NCI-H187 (cell line): Measurements from ENCODE around the gene PPP1R1C.
A peak's percentile ranks its signal among the peaks of the same experiment; 100 is the strongest.

Experiments
- DNase-seq, 2 experiments: peaks; one replicate each; lab custom pipeline; 2025; lab: John Stamatoyannopoulos, UW

PPP1R1C gene

GRCh38 chr2:182064019-182064778 lies 78.5 kb downstream of the PPP1R1C start:
- no peak for DNase-seq

DNA sequence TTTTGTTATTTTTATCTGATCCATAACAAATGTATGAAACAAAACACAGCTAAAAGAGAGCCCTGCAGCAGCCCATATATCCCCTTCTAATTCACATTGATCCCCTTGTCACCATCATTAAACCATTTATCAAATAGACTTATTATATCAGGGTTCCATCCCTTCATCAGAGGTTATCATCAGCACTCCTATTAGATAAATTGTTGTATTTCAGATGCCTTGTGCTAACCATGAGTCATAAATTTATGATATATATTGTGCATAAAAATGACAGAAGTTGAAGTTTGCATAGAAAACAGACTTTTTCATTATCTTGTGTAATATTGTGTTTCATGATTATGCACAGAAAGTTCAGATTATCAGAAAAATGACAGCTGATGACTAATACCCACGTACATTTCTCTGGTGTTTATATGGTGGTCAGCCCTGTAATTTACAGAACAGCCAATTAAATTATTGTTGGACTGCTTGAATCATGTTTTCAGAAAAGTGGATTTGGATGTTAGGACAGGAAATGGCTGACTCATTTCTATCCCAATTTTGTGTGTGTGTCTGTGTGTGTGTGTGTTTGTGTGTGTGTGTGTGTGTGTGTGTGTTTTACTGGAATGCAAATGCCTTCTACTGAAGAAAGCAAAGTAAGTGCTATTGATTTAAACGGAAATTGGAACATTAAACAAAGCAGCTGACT lies 80.9 kb downstream of the PPP1R1C start:
- DNase-seq, result no peak

DNA sequence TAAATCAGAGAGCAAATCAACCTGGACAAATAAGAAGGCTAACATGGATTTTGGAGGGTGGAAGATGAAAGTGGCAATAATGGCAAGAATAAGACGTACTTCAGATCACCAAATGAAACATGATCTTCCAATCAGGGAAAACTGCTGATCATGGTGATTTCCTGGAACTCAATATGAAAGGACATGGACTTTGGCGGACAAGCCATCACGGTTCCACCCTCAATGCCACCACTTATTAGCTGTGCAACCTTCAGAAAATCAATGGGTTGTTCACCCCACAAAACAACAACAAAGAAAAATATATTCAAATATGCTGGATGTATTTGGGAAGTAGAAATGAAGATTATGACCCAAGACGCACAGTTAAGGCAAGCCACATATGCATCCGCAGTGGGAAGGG lies 81.7 kb downstream of the PPP1R1C start:
- no peak for DNase-seq

GRCh38 chr2:182068811-182069210 lies 83.2 kb downstream of the PPP1R1C start:
- no peak for DNase-seq

DNA sequence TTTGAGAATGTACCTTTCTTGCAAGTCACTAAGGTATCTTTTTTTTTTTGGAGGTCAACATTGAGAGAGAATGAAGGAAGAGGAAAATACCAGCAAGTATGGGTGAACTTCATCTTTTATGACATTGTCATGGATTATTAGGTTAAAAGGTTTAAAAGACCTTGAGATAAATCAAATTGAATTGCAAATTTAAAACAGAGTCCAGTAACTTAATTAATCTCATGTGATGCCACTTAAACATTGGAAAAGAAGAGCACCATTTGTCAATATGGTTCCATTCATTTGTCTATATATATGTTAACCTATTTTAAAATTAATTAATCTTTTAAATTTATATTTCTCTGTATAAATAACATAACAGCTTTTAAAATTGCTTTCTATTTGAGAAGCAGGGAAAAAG lies 83.8 kb downstream of the PPP1R1C start:
- no peak for DNase-seq

DNA sequence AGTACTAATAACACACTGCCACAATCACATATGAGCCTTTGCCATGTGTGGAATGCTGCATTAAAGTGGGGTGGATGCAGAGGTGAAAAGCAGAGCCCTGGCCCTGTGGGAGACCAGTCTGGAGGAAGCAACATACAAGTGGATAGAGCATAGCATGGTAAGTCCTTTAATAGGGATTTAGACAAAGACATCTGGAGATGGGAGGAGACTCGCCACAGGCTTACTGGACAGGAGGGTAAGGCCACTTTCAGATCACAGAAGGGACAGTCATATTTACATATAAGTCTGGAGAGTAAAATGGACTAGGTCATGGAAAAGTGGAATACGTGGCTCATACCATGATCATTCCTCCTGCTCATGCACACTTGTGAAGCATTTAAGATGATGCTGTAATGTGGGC lies 84.3 kb downstream of the PPP1R1C start:
- DNase-seq, result no peak

GRCh38 chr2:182070736-182071135 lies 85.1 kb downstream of the PPP1R1C start:
- no peak for DNase-seq

GRCh38 chr2:182072861-182073260 lies 87.2 kb downstream of the PPP1R1C start:
- DNase-seq, result no peak

DNA sequence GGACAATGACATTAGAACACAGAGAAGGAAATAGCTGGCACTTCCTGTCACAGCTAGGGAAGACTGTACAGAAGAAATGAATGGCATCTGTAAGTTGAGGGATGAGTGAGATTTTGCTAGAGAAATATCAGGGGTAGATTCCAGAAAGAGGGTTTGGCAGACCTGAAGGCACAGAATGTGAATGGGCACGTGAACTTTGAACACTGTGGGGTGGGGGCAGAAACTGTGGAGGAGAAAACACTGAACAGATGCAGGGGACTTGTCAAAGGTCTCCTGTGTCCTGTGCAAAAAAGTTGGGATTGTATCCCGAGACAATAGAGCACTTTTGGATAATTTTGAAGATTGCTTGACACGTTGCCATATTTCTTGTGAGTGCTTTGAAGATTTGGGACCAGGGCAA lies 88.0 kb downstream of the PPP1R1C start:
- DNase-seq, result no peak

DNA sequence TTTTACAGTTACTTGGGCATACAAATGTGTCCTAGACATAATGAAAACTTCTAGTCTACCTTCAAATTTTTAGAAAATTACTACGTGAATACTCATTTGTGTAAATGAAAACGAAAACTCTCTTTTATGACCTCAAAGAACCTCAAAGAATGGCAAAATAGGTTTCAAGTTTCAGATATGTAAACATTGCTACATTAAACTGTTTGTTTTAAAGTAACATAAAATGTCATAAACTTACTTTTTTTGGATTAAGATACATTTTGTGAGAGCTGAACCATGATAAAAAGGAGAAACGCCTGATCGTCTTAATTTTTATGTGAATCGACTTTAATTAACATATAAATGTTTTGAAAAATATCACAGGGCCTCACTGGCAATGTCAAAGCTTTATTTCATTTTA lies 91.4 kb downstream of the PPP1R1C start:
- no peak for DNase-seq

DNA sequence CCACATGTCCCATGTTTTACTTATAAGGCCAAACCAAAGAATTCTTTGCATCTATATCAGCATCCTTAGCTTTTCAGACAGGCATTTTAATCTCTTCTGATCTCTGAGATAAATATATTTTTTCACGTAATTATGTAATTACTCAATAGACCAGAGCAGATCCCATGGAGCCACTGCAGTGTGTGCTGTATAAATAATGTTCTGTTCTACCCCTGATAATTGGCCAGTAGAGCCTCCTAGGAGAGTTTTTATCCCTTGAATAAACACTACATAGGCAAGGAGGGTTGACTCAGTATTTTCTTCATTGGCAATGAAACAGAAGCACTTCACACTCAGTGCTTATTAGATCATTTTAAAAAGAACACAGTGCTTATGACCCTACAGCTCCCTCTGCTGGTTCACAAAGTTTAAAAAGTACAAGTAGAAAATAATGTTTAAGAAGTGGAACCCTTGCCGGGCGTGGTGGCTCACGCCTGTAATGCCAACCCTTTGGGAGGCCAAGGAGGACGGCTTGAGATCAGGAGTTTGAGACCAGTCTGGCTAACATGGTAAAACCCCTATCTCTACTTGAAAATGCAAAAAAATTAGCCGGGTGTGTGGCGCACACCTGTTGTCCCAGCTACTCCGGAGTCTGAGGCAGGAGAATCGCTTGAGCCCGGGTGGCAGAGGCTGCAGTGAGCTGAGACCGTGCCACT lies 91.9 kb downstream of the PPP1R1C start:
- peak; percentile 1 to 21 for DNase-seq

DNA sequence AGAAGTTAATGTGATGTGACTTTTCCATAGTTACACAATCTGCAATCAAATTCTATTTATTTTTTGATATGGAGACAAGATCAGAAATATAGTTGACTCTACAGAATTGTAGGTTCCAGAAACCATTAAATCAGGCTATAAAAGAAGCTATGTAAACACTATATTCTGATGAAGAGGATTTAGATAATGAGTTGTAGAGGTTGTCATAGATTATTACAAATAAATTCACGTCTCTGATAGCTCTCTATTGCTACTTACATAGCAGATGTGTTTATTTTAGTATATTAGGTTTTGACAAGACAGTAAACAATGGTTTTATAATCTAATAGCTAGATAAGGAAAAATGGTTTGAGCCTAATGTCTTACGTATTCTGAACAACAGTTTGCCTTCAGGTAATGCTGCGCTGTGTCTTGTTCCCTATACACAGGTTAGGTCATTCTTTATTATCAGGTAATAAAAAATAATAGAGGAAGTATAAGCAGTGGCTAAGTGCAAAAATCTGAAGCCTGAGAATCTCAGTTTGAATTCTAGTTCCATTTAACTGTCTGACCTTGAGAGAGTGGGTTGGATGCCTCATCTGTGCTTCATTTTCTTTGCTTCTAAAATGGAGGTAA lies 93.4 kb downstream of the PPP1R1C start:
- DNase-seq, result no peak

DNA sequence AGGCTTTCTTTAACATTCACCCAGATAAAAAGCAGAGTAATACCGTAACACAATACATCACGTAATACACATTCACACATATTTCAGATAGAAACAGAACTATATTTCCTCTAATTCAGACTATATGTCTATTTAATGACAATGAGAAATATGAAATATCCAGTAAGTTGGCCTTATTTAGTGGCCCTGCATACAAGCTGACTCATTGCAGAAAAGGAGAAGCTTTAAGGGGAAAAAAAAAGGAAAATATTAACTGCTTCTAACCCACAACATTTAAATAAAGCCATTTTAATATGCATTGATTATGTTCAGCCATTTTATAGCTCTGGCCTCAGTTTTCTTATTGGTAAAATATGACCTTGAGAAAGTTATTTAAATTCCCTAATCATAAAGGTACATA lies 94.8 kb downstream of the PPP1R1C start:
- no peak for DNase-seq

- no peak for DNase-seq
These were observed 96.1 kb downstream of the PPP1R1C start for GRCh38 chr2:182081602-182082260.

GRCh38 chr2:182088681-182089320 lies 103.1 kb downstream of the PPP1R1C start:
- no peak for DNase-seq

- DNase-seq, result no peak
These were observed 104.8 kb downstream of the PPP1R1C start for GRCh38 chr2:182090486-182090885.

DNA sequence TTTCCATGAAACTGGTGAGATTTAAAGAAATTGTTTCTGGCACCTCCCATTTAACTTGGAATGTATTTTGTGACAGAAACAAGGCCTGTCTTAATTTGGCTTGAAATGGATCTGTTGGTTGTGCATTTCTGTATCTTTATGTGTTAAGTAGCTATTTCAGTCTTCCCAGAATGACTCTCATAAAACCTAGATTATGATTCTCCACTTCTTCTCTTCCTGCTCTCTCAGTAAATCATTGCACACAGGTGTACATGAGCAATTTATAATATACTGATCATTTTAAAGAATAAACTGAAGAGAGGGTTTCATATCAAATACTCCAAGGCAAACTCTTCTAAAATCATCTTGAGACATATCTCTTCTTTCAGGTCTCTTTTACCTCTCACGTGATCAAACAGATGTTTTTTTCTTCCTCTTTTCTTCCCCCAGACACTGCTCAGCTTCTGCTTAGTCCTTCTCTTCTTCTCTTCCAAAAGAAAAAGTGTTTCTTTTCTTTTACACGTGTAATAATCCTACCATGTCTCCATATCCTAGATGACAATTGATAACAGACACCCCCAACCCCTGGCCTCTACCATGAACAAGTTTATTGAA lies 112.0 kb downstream of the PPP1R1C start:
- DNase-seq, result no peak

GRCh38 chr2:182098648-182099047 lies 113.0 kb downstream of the PPP1R1C start:
- no peak for DNase-seq

DNA sequence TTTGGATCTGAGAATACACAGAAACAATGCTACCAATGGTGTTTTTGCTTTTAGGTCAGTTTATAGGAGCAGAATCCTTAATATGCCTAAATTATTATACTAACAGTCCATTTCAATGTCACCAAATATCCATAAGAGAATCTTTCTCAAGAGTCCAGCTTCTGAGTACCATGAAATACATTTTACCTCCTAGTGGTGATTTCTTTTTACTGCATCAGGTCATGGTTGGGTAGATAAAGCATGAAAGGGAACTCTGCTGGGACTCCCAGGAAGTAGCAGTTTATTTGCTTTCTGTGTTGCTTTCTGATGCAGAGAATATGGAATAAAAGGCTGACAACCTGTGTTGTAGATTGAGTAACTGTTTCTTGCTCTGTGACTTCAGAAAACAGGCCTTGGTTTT lies 115.6 kb downstream of the PPP1R1C start:
- no peak for DNase-seq

GRCh38 chr2:182103526-182103925 lies 117.9 kb downstream of the PPP1R1C start:
- no peak for DNase-seq

- no peak for DNase-seq
These were observed 124.7 kb downstream of the PPP1R1C start for GRCh38 chr2:182110347-182110746.
